Islet precursor cell (in vitro differentiated cells): ENCODE measurements around the gene C2CD4D.
"Not testable (repeated sequence)": the region's sequence is repeated elsewhere in the genome, so short reads cannot be mapped to it uniquely, and the experiment has no call there.

ENCODE experiments used
- DNase-seq: peaks from one replicate; pipeline ENCODE4 v3.0.0-alpha.2; 2018

C2CD4D gene

DNA sequence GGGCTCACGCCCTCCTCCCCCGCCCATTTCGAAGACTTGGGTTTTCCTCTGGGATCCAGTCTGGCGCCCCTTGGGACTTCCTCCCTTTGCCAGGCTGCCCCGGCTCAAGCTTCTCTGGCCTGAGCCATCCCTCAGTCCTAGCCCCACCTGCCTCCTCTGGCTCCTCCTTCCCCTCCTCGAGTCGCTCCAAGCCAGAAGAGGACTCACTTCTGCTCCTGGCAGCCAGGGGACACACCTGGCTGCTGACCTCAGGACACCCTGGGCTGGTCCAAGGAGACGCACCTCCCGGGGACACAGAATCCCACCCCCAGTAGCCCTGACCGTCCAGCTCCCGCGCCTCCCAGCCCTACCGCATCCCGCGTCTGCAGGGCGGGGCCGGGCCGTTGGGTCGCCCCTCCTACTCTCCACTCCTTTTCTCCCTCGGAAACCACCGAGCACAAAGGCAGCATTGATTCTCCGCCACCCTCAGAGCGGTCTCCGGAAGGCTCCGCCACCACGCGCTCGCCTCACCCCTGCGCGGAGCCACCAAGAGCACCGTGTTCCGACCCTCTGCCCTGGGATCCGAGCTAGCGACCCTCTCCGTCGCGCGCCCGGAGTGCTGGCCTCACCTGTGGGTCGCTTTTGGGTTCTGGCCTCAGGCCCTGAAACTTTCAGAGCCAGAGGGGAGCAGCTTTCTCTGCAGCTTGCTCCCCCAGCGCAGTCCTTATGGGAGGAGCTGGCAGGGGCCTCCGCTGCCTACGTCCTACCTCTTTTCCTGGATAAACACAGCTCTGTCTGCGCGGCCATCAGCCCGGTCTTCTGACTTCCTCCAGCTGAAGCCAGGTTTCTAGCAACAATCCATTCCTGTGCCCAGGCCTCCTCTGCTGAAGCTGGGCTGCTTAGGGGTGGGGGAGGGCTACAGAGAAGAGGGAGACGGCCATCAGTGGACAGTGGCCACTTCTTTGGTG is at the start of gene C2CD4D:
Gene C2CD4D (minus strand): TSS at position 364 of the 947 bp plus-strand sequence. CDS start 831 bp downstream, outside the sequence.
- DNase-seq: peak; percentile 96

GRCh38 chr1:151888972-151889570 is 49.5 kb upstream of the C2CD4D start:
- no peak for DNase-seq

DNA sequence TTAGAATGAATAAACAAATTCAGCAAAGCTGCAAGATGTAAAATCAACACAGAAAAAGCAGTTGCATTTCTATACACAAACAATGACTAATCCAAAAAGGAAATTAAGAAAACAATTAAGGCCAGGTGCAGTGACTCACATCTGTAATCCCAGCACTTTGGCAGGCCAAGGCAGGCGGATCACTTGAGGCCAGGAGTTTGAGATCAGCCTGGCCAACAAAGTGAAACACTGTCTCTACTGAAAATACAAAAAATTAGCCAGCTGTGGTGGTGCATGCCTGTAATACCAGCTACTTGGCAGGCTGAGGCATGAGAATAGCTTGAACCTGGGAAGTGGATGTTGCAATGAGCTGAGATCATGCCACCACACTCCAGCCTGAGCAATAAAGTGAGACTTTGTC is 47.4 kb upstream of the C2CD4D start:
- DNase-seq: no peak

DNA sequence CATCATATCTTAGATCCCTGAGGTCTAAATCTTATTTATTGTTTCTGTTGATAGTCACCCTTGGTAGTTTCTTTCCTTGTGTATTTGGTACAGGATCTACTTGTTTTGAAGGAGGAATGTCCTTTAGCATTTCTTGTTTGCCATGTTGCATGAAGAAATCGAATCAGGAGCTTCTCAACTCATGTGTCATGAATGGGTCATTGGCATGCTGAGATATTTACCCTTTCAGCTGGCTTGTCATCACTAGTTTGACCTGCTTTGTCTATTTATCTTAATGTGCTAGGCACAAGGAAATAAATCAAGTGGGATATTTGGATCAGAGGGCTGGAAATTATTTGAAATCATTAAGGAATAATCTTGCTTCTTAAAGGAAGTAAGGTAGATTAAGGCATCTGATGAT is 45.9 kb upstream of the C2CD4D start:
- DNase-seq: no peak

GRCh38 chr1:151884879-151885278 is 45.3 kb upstream of the C2CD4D start:
- not testable (repeated sequence) for DNase-seq

DNA sequence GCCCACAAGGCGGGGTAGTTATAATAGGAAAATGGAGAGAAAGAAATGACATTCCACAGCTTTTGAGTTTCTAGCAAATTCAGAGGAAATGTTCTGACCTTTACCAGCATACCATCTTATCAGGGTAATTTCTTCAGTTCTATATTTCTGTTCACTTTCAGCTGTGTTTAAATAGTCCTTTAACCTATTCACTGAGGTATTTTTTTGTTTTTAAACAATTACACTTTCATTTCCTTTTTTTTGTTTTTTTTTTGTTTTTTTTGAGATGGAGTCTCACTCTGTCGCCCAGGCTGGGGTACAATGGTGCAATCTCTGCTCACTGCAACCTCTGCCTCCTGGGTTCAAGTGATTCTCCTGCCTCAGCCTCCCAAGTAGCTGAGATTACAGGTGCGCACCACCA is 44.8 kb upstream of the C2CD4D start:
- not testable (repeated sequence) for DNase-seq

- DNase-seq: not testable (repeated sequence)
Measured at GRCh38 chr1:151883898-151884297, 44.3 kb upstream of the C2CD4D start.

DNA sequence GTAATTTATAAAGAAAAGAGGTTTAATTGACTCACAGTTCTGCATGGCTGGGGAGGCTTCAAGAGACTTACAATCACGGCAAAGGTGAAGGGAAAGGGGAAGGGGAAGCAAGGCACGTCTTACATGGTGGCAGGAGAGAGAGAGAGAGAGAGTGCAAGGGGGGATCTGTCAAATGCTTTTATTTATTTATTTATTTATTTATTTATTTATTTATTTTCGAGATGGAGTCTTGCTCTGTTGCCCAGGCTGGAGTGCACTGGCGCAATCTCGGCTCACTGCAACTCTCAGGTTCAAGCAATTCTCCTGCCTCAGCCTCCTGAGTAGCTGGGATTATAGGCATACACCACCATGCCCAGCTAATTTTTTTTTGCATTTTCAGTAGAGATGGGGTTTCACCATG is 43.3 kb upstream of the C2CD4D start:
- not testable (repeated sequence) for DNase-seq

- no peak for DNase-seq
Measured at GRCh38 chr1:151882466-151882865, 42.8 kb upstream of the C2CD4D start.

DNA sequence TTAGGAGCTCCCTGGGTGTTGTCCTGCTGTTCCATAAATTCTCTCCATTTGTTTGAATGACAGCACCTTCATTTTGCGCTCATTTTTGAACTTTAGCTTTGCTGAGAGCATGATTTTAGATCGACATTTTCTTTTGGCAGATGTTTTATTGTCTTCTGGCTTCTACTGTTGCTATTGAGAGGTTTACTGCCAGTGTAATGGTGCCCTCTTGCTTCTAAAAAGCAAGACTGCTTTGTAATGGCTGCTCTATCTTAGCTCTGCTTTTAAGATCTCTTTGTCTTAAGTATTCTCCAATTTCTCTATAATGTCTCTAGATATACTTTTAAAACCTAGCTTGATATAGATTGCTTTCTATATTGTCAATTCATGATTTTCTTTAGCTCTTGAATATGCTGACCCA is 41.9 kb upstream of the C2CD4D start:
- DNase-seq: no peak

DNA sequence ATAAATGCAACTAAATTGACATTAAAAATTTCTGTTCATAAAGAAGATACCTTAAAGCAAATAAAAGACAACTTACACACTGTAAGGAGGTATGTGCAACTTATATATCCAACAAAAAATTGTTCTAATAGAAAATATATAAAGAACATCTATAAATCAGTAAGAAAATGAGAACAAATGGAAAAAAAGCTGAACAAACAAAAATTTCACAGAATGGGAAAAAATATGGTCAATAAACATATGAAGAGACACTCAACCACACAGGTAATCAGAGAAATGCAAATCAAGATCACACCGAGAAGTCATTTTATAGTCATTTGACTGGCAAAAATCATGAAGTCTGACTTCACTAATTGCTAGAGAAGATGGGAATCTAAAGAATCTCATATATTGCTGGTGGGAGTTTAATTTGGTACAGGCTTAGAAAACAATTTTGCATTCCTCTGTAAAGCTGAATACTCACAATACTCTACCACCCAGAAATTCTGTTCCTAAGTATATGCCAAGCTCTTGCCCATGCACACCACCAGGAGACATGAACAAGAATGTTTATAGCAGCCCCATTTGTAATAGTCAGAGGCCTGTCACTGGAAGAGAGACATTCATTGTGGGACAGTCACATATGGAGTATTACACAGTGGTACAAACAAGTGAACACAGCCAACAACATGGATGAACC is 35.9 kb upstream of the C2CD4D start:
- no peak for DNase-seq

- not testable (repeated sequence) for DNase-seq
Measured at GRCh38 chr1:151872776-151873175, 33.2 kb upstream of the C2CD4D start.

- DNase-seq: no peak
Measured at GRCh38 chr1:151871284-151872030, 31.8 kb upstream of the C2CD4D start.

DNA sequence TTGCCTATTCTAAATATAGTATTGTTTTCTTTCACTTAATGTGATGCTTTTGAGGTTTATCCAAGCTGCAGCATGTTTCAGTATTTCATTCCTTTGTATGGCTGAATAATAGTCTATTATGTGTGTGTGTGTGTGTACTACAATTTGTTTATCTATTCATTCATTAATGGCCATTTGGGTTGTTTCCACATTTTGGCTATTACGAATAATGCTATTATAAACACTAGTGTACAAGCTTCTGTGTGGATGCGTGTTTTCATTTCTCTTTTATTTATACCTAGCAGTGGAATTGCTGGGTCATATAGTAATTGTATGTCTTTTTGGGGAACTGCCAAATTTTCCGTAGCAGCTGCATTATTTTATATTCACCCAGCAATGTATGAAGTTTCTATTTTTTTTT is 28.9 kb upstream of the C2CD4D start:
- DNase-seq: no peak

DNA sequence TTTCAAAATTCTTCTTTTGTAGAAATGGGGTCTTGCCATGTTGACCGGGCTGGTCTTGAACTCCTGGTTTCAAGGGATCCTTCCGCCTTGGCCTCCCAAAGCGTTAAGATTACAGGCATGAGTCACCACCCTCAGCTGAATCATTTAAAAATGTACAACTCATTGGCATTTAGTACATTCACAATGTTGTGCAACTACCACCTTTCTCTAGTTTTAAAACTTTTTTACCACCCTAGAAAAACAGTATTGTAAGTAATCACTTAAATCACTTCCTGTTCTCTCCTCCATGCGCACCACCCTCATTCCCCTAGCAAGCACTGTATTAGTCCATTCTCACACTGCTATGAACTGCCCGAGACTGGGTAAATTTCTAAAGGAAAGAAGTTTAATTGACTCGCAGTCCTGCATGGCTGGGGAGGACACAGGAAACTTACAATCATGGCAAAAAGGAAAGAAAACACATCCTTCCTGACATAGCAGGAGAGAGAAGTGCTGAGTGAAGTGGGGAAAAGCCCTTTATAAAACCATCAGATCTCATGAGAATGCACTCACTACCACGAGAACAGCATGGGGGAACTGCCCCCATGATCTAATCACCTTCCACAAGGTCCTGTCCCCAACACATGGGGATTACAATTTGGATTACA is 28.3 kb upstream of the C2CD4D start:
- DNase-seq: no peak

DNA sequence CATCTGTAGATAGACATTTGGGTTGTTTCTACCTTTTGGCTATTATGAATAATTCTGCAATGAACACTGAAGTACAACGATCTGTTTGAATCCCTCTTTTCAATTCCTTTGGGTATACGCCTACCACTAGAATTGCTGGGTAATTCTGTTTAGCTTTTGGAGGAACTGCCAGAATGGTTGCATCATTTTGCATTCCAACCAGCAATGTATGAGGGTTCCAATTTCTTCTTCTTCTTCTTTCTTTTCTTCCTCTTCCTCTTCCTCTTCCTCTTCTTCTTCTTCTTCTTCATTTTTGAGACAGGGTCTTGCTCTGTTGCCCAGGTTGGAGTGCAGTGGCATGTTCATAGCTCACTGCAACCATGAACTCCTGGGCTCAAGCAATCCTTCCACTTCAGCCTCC is 27.7 kb upstream of the C2CD4D start:
- DNase-seq: no peak

DNA sequence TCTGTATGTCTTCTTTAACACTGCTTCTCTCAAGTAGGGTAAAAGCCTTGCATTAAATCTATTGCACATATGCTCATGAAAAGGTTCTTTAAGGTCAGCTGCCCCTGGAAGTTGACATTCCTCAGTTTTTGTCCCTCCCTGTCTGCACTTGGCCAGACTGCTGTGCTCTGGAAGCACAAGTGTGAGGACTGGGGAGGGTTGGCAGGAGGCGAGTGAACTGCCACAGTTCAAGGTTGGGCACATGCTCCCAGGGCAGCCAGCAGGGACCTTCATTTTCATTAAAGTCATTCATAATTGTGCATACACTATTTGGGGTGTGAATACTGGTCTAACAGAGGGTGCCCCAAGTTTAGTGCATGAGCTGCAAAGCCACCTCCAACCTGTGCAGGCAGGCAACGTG is 24.8 kb upstream of the C2CD4D start:
- DNase-seq: no peak

GRCh38 chr1:151862604-151863003 is 23.0 kb upstream of the C2CD4D start:
- DNase-seq: no peak

DNA sequence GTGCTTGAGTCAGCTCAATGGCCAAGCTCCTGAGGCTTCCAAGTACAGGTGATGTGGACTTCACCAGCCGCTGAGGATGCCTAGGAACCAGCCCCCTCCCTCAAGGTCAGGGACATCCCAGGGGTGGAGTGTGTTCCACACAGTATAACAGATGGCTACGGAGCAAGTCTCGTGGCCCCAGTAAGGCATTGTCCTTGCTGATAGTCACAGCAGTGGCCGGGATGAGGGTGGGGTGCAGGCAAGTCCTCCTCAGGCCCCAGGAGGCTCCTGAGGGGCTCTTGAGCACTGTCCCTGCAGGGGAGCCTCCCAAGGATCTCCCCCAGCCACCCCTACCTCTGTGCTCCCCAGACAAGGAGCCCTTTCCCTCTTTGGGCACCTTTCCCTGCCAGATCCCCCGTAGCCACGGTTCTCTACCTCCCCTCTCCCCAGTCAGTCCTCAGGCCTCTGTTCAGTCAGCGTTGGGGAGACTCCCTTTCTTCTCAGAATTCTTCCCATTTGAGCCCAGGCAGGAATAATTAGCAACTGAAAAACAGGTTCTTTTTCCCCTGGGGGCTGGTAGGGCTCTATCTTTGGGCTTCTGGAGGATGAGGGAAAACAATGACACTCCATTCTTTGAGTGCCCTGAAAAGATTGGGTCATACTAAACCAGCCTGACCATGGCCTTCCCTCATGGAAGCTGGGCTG is 21.0 kb upstream of the C2CD4D start:
- peak; percentile 84 for DNase-seq

DNA sequence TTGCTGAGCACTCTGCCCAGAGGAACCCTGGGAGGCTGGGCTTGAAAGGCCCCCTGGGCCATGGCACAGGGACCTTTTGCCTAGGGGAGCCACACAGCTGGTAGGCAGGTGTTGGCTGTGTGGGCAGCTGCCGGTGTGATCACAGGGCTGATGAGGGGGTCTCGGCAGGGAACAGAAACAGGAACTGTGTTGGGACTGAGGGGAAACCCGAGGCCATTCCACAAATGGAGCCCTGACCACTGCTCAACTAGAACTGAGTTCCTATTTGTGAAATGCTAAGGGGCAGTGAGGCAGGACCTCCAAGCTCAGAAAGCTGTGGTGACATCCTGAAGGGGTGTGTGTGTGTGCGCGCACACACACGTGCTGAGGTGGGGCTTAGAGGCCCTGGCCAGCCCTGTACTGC is 20.3 kb upstream of the C2CD4D start:
- DNase-seq: no peak

DNA sequence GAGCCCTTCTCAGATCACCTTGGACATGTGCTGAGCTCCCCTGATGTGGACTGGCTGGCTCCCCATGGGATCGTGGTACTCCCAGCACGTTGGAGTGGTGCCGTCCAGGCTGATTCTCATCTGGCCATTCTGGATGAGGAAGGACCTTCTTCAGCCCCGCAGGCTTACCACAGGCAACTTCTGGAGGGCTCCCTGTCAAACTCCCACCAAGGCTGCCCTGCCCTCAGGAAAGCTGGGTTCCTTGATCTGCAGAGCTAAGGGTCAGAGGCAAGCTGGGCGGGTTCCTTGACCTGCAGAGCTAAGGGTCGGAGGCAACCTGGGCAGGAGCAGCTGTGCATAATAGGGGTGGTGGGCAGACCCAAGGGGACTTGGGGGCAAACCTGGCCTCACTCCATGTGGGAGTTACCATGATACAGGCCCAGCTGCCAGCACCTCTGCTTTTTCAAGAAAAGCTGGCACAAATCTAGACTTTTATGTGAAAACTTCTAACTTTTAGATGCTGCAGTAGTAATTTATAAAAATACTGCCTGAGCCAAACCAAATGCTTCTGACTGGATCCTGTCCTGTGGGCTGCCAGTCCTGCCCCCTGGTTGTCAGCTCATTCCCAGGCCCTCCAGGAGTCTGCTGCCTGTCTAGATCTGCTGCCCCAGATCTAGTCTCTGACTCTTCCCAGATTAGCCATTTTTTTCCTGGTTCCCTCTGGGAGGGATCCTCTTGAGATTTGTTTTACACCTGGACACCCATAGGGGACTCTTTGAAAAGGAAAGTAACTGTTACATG is 19.5 kb upstream of the C2CD4D start:
- no peak for DNase-seq
